Ecto neural progenitor cell (in vitro differentiated cells): ENCODE data around the gene ADCY4.
"Not testable (repeated sequence)": the region's sequence is repeated elsewhere in the genome, so short reads cannot be mapped to it uniquely, and the experiment has no call there.

Source experiments
- DNase-seq: peaks from one replicate; pipeline ENCODE4 v3.0.0-alpha.2; 2018; ENCODE audit warnings: low spot score

Gene ADCY4

DNA sequence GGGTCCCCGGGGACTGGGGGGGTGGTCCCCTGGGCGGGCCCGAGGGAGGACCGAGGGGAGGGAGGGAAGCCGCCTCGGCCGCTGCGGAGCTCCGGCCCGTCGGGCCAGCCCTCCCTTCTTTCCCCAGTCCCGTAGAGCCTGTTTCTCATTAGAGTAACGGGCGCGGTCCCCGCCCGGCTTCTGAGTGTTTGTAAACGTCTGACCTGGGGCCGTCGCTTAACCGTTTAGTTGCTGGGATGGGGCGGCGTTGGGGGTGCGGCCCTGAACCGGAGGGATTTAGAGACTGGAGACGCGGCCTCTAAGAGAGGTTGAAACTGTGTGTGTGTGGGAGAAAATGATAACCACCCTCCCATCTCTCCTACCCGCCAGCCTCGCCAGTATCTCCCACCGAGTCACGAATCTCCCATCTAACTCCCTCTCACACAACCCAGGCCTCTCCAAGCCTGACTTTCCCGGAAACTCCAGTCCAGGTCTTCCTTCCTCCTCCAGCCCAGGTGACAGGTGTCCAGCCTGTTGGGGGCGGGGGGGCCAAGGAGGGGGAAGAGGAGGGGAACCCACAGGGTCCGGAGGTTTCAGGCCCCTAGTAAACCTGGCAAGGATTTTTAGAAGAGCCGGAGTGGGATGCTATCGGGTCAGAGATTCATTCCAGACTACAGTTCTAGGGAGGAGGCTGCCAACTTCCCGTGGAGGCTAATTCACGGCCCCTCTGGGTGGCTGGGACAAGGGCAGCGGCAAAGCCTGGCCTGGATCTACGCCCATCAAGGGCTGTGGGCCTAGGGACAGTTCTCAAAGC, 32.0 kb upstream of the ADCY4 start:
- DNase-seq = peak; percentile 93

DNA sequence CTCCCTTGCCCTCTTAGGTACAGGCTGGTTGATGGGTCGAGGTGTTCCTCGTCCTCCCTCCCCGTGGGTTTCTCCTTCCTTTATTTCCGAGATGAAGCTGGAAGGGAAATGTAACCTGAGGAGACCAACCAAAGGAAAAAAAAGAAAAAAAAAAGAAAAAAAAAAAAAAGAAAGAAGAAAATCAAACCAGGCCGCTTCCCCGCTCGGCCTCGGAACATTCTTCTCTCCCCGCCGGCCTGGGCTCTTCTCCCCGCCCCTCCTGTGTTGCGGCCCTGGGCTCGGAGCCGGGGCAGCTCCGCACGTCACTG, 31.5 kb upstream of the ADCY4 start:
- DNase-seq = no peak

DNA sequence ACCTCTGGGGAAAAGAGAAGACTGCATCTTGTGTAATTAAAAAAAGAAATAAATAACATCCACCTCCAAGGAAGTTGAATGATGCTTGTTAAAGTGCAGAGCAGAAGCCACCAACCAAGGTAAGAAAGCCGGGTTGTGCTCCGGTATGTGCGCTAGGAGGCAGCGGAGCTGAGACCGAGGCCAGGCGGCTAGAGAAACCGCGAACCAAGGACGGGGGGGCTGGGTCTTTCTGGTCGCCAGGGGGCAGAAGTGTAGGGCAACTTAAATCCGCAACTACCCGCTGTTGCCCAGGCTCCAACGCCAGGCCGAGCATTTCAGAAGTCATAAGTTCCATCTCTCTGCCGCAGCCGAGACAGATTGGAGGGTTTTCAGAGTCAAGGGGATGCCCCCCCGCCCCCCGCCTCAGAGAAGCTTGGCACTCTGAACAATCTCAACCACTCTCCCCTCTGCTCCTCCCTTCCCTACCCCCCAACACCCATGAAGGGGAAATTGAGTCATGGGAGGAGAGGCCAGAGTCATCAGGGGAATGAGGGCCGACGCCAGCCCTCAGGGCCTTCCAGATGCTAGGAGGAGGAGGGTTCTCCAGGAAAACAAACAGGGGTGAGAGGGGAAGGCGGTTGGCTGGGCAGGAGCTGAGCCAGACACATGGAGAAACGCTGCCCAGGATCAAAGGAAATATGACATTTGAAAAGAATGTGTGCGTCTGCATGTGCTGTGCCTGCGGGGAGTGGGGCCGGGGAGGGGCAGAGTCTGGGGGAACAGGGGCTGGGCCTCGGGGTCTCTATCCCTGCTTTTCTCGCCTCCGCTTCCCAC, 30.9 kb upstream of the ADCY4 start:
- DNase-seq = peak; percentile 92

DNA sequence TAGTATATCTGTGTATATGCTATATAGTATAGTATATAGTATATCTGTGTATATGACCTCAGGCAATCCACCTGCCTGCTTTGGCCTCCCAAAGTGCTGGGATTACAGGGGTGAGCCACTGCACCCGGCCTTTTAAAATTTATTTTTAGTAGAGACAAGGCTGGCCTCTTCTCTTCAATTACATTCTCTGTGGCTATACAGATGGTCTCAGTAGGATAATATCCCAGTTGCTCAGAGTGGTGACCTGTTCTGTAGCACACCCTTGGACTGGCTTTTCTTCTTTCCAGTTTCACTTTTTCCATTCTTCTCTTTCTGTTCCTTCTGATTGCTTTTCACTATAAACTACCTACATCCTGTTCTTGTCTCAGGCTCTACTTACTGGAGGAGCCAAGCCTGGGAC, 30.0 kb upstream of the ADCY4 start:
- DNase-seq = no peak

DNA sequence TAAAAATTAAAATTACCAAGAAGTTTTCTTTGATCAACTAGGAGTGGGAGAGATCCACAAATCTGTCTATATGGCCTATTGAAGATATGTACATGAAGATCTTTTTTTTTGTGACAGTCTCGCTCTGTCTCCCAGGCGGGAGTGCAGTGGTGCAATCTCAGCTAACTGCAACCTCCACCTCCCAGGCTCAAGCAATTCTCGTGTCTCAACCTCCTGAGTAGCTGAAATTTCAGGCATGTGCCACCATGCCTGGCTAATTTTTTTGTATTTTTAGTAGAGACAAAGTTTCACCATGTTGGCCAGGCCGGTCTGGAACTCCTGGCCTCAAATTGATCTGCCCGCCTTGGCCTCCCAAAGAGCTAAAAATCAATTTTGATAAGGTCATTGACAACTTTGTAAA, 28.5 kb upstream of the ADCY4 start:
- DNase-seq = no peak

DNA sequence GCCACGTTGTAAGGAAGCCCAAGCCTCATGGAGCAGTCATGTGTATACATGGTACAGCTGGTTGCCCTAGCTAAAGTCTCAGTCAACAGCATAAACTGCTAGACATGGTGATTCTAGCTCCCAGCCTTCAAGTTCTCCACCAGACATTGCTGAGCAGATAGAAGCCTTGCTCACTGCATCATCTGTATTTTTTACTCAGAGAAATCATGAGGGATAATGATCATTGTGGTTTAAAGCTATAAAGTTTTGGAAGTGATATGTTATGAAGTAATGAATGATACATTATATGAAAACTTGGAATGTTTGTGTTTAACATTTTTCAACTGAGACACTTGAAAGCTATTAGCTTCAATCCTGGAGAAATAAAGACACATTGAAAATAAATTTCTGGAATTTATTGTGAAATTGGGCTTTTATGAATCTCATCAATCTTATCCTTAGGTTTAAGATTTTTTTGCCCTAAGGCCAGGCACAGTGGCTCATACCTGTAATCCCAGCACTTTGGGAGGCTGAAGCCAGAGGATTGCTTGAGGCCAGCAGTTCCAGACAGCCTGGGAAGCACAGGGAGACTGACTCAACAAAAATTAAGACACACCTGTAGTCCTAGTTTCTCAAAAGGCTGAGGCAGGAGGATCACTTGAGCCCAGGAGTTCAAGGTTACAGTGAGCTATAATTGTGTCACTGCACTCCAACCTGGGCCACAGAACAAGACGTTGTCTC, 27.5 kb upstream of the ADCY4 start:
- DNase-seq = no peak

DNA sequence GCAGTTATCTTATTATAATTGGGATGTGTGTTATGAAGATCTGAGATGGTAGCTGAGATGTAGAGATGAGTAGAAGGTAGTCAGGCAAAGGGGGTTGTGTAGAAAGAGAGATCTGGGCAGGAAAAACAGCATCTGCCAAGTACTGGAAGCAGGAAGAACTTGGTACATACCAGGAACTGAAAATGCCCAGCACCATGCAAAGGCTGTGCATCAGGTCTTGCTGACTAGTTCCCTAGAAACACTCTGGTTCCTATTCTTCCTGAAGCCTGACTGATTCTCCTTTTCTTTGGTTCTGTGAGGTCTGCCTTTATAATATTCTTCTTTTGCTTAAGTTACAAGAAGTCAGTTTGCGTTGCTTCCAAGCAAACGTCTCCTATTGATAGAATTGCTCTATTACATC, 26.5 kb upstream of the ADCY4 start:
- DNase-seq = no peak

DNA sequence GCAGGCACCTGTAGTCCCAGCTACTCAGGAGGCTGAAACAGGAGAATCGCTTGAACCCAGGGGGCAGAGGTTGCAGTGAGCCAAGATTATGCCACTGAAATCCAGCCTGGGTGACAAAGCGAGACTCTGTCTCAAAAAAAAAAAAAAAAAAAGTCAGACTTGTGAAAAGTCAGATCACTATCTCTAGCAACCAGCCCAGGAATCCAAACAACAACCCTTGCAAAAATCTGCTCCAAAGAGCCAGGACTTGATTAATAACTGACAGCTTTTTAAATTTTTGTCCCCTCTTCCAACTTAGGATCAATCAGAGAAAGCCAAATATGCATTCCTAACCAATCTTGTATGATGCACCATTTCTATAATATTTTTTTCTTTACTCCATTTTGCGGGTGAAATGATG, 25.4 kb upstream of the ADCY4 start:
- DNase-seq = no peak

DNA sequence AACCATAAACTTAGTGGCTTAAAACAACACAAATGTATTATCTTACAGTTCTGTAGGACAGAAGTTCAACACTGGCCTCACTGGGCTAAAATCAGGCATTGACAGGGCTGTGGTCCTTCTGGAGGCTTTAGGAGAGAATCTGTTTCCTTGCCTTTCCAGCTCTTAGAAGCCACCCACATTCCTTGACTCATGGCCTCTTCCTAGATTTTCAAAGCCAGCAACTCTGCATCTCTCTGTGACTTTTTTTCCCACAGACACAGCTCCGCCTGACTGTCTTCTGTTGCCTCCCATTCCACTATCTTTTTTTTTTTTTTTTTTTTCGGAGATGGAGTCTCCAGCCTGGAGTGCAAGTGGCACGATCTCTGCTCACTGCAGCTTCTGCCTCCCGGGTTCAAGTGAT, 21.3 kb upstream of the ADCY4 start:
- DNase-seq = no peak

DNA sequence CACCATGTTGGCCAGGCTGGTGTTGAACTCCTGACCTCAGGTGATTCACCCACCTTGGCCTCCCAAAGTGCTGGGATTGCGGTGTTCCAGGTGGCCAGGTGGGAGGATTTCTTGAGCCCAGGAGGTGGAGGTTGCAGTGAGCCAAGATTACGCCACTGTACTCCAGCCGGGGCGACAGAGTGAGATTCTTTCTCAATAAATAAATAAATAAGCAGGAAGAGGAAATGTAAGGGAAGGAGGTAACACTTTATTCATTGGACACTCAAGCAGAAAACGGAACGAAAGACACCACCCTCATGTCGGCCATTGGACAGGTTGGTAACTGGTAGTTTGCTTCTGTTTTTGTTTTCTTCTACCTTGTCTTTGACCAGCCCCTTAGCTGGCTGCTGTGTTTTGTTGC, 20.1 kb upstream of the ADCY4 start:
- DNase-seq = no peak

DNA sequence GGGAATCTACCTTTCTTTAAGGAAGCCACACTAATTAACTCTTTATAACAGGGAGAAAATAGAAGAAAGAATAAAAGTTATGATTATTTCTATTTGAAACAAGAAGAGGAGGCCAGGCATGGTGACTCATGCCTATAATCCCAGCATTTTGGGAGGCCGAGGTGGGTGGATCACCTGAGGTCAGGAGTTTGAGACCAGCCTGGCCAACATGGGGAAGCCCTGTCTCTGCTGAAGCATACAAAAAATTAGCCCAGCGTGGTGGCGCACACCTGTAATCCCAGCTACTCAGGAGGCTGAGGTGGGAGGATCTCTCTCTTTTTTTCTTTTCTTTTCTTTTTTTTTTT, 19.6 kb upstream of the ADCY4 start:
- DNase-seq = not testable (repeated sequence)

DNA sequence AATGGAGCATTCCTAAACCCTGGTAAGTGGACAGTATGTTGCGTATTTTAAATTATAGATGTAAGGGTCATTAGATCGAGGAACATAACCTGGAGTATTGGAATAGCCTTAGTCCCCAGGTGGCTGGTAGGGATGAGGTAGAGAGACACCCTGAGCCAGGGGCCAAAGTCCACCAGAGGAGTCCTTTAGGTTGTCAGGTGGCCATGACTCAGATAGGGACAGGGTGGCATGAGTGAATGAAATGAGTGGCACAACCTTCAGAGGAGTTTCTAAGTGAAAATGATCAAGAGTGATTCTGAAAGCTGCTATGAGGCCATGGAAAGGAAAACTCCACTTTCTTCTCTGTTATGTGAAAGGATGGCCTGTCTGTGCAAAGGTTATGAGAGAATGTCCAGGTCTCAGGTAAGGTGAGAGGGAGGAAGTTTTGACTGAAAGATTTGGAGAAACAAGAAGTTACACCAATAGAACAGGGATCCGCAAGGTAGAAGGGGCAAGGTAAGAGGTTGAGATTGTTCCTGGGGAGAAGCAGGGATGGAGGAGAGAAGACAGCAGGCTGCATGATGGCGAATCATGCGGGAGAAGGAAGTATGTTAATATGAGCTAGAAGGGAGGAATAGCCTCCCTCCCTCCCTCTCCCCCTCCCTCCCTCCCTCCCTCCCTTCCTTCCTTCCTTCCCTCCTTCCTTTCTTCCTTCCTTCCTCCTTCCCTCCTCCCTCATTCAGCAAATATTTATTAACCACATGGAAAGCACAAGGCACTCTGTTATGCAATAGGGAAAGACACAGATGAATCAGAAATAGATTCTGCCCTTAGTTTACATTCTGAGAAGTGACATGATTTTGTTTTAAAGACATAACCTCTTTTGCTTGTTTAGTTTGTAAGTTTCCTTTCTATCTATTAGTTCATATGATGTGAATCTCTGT, 18.9 kb upstream of the ADCY4 start:
- no peak for DNase-seq

DNA sequence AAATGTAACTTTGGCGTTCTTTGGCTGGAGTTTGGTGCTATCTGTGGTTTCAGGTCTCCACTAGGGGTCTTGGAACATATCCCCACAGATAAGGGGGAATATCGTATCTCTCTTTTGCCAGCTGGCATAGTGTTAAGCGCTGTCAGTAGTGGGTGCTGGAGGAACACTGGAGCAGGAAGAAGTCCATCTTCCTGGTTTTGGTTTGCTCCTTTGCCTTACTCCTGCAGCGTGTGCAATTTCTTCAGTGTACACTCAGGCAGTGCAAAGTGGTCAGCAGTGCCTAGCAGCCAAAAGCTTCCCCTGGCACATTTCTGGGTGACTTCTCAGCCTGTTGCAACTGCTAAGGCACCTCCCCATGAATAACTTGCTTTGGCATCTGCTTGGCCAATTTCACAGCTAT, 16.6 kb upstream of the ADCY4 start:
- DNase-seq = no peak

DNA sequence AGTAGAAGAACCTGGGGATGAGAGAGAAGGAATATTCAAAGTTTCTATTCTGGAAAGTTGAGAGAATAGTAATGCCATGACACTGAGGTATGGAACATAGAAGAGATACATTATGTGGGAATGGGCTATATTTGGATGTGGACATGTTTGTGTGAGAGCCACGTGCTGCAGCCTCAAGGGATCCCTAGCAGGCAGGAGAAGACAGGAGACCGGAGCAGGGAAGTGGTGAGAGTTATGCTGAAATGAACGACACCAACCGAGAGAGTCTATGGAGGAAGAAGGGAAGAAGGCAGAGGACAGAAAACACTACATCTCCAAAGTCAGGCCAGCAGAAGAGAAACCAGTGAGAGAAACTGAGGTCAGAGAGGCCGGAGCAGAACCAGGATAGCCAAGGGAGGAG, 14.9 kb upstream of the ADCY4 start:
- no peak for DNase-seq

DNA sequence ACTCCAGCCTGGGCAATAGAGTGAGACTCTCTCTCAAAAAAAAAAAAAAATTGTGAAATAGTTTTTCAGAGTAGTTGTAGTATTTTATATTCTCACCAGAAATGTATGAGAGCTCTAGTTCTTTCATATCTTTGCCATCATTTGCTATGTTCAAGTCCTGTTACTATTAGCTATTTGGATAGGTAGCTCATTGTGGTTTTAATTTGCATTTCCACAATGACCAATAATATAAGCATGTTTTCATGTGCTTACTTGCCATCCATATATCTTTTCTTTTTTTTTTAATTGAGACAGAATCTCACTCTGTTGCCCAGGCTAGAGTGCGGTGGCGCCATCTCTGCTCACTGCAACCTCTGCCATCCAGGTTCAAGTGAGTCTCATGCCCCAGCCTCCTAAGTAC, 13.3 kb upstream of the ADCY4 start:
- no peak for DNase-seq

DNA sequence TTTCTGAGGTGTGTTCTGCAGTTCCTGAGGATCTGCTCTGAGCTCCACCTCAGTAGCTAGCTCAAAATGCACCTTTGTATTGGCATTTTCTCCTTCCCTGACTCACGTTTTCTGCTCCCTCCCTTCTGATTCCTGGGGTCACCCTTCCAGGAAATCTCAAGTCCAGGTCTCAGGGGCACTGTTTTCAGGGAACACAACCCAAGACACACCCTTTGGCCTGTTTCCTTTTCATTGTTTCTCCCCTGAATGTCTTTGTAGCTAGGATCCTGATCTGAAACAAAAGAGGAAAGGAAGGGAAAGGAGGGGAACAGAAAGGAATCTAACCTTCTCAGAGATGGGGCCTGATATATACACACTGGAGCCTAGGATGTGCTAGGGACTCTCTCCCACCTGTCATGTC, 12.3 kb upstream of the ADCY4 start:
- DNase-seq = no peak

DNA sequence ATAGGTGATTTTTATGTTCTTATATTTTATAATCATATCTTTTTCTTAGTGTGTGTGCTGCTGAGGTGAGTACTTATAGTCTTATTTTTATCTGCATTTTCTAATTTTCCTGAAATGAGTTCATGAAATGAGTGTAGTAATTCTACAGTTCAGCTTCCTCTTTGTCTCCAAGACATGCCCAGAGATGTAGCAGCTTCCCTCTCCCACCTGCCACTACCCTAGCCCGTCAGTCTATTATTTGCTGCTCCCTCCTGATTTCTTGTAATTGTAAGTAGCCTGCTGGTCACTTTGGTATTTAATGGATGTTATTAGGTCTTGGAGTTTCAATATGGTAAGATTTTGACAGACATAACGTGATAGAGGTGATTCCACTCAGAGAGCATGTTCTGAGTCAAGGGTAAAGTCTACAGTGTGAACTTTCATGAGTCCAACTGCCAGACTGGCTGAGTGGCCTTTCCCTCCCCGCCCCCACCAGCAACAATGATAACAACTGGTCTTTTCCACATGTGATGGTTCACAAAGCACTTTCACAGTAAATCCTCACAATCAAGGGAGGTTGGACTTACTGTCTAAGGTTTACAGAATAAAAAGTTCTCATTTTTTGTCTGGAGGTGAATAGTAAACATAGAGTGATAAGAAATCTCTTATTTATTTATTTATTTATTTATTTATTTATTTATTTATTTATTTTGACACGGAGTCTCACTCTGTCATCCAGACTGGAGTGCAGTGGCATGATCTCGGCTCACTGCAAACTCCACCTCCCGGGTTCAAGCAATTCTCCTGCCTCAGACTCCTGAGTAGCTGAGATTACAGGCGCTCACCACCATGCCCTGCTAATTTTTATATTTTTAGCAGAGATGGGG, 9.2 kb upstream of the ADCY4 start:
- DNase-seq = no peak

DNA sequence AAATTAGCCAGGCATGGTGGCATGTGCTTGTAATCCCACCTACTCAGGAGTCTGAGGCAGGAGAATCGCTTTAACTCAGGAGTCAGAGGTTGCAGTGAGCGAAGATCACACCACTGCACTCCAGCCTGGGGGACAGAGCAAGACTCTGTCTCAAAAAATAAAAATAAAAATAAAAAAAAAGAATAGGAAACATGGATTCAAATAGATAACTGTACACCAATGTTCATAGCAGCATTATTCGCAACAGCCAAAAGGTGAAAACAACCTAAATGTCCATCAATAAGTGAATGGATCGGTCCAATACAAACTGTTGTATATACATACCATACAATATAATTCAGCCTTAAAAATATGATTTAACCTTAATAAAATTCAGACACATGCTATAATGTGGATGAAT, 8.0 kb upstream of the ADCY4 start:
- no peak for DNase-seq

DNA sequence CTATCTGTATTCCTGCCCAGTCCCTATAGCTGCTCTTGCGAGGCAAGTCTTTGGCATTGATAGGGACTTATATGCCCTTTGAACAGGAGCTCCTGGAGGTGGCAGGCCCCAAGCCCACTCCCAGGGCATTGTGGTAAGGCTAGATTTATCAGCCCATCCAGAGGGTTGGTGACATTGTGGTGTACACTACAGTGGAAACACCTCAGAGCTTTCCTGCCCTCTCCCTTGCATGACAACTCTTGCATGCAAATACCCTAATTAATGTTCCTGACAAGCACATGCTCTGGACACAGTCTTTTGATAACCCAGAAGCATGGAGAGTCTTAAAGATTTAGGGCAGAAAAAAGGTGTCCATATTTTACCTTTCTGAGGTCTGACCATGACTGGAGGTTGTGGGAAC, 5.7 kb upstream of the ADCY4 start:
- no peak for DNase-seq

DNA sequence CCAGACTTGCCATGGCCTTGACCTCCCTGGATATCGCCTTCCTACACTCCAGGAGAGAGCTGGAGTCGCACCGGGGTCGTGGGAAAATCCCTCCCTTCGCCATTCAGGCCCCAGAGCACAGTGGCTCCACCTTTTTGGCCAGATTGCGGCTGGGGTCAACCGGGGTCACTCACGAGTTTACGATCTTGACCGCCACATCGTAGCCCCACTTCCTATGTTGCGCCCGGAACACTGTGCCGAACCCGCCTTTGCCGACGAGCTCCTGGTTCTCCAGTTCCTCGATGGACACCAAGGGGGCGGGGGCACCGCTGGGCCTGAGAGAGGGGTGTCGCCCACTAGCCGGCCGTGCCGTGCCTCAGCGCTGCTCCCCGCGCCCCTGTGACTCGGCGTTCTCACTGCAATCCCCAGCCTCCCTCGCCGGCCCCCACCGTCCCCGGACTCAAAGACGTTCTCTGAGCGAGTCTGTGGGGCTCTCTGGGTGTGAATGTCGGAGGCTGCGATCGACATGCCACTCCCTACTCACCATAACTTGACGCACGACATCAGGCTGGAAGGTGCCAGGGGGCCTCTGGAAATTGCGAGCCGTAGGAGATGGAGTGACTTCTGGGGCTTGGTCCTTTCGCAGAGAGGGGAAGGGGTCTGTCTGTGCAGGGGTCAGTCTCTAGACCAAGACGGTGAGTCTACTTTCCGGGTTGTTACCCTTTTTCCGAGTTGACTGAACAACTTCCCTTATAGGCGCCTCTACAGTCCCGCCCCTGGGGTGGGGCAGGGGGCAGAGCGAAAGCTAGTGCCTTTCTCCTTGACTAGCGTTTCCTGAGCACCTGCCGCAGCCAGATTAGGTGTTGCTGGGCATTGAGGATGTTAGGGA, 4.6 kb upstream of the ADCY4 start, which contains the start of gene RIPK3:
Gene RIPK3 (minus strand): TSS at position 708 of the 868 bp plus-strand sequence. CDS start 165 bp downstream, at position 543.
- DNase-seq = no peak
